GM10248 (cell line): Measurements from ENCODE around the gene TFPT.

Experiments used
- CTCF ChIA-PET: fragments of 300-600 bp; sonication (Branson Sonifier 250); formaldehyde crosslinking; extraction: SDS; loops from one replicate; lab custom pipeline; 2021; ENCODE audit warnings: antibody characterized with exemption; lab: Yijun Ruan, JAX
- POLR2A ChIA-PET: fragments of 350-650 bp; sonication (Branson Sonifier 250); formaldehyde crosslinking; extraction: SDS; loops from one replicate; lab custom pipeline; 2020; ENCODE audit warnings: antibody characterized with exemption; lab: Yijun Ruan, JAX
- DNase-seq: peaks from one replicate; pipeline ENCODE4 v3.0.0; 2012; ENCODE audit errors: extremely low spot score
- TF ChIP-seq, protein P1 (sequence below): IDR thresholded peaks from 2 replicates; pipeline ENCODE4 v1.5.1; 2012; ENCODE audit warnings: mild to moderate bottlenecking, low read depth; ENCODE audit errors: extremely low read depth, missing control alignments, control extremely low read depth

Gene TFPT

DNA sequence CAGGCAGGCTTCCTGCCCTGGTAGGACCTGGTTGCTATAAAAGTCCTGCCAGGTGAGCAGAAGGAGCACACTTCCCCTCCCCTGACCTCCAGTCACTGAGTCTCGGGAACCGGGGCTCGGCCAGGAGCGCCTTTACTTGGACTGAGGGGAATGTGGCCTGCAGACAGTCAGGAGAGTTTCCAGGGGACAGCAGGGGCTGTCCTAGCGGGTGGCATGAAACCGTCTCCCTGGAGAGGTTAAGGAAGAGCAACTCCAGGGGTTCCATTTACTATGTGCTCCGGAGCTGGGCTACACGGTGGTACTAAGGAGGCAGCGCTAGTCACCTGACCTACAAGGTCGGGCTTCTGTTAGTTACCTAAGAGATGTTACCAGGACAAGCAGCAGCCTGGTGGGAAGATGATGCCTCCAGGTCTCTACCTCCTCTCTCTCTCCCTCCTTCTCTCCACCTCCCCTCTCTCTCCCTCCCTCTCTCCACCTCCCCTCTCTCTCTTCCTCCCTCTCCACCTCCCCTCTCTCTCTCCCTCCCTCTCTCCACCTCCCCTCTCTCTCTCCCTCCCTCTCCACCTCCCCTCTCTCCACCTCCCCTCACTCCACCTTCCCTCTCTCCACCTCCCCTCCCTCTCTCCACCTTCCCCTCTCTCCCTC lies 18.0 kb upstream of the TFPT start:
- ChIA-PET CTCF (no interaction called here), POLR2A (no interaction called here)
- TF ChIP-seq, protein P1, sequence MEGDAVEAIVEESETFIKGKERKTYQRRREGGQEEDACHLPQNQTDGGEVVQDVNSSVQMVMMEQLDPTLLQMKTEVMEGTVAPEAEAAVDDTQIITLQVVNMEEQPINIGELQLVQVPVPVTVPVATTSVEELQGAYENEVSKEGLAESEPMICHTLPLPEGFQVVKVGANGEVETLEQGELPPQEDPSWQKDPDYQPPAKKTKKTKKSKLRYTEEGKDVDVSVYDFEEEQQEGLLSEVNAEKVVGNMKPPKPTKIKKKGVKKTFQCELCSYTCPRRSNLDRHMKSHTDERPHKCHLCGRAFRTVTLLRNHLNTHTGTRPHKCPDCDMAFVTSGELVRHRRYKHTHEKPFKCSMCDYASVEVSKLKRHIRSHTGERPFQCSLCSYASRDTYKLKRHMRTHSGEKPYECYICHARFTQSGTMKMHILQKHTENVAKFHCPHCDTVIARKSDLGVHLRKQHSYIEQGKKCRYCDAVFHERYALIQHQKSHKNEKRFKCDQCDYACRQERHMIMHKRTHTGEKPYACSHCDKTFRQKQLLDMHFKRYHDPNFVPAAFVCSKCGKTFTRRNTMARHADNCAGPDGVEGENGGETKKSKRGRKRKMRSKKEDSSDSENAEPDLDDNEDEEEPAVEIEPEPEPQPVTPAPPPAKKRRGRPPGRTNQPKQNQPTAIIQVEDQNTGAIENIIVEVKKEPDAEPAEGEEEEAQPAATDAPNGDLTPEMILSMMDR: no peak
- DNase-seq: no peak

DNA sequence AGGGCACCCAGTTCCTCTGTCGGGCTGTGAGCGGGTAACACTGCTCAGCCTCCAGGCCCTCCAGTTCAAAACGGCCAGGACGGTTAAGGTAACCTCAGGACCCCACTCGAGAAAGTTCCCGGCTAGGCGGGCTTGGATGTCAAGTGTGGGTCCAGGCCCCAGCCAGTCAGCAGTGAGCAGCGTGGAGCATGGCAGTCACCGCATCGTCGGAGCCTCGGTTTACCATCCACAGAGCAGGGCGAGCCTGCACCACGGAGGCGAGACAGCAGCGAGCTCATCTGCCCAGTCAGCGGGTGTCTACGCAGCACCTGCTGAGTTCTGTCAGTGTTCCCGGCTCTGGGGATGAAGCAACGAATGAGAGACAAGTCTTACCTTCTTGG lies 14.2 kb upstream of the TFPT start:
- TF ChIP-seq, protein P1: no peak
- DNase-seq: no peak
- ChIA-PET CTCF (no interaction called here), POLR2A (no interaction called here)

DNA sequence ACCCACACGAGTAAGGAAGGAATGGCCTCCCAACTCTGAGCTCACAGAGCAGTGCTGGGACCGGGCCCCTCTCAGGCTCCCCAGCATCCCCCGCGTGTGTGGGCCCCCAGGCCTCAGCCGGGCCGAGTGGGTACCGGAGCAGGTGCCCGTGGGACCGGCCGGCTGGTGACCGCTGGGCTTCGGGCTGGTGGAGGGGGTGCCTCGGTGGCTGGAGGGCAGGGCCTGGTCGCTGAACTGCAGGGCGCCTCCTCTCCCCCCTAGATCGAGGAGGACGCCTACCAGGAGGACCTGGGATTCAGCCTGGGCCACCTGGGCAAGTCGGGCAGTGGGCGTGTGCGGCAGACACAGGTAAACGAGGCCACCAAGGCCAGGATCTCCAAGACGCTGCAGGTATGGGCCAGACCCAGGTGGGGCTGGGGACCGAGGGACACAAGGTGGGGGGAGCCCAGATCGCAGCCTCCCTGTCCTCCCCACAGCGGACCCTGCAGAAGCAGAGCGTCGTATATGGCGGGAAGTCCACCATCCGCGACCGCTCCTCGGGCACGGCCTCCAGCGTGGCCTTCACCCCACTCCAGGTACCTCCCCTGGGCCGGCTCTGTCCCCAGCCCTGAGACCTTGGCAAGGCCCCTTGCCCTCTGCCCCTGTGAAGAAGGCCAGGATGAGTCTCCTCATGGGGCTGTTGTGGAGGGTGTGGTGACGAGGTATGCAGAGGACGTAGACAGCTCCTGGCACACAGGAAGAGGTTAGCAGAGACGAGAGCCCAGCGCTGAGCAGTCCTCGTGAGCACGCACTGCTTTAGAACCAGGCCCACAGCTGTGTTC lies 13.5 kb upstream of the TFPT start:
- no peak for DNase-seq
- CTCF ChIA-PET: interaction anchor here (1.0 kb wide), 1 partner anchor 8 kb away, joined by 3 read pairs; the partner anchor contains the start of gene CNOT3
- TF ChIP-seq, protein P1: no peak
- POLR2A ChIA-PET: no interaction called here

DNA sequence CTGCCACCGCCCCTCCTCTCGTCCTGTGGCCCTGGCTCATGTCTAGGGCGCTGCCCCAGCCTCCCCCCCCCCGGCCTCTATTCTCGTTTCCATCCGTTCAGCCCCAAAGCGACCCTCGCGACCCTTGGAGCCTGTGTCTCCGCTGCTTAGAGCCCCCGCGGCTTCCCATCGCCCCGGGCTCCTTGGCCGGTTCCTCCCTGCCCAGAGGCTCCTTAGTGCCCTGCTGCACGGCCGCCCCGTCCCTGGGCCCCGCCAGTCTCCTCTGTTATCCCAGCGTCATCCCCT lies 12.9 kb upstream of the TFPT start:
- CTCF ChIA-PET: interaction anchor here (1.0 kb wide), 1 partner anchor 9 kb away, joined by 3 read pairs; the partner anchor contains the start of gene CNOT3
- no peak for DNase-seq

DNA sequence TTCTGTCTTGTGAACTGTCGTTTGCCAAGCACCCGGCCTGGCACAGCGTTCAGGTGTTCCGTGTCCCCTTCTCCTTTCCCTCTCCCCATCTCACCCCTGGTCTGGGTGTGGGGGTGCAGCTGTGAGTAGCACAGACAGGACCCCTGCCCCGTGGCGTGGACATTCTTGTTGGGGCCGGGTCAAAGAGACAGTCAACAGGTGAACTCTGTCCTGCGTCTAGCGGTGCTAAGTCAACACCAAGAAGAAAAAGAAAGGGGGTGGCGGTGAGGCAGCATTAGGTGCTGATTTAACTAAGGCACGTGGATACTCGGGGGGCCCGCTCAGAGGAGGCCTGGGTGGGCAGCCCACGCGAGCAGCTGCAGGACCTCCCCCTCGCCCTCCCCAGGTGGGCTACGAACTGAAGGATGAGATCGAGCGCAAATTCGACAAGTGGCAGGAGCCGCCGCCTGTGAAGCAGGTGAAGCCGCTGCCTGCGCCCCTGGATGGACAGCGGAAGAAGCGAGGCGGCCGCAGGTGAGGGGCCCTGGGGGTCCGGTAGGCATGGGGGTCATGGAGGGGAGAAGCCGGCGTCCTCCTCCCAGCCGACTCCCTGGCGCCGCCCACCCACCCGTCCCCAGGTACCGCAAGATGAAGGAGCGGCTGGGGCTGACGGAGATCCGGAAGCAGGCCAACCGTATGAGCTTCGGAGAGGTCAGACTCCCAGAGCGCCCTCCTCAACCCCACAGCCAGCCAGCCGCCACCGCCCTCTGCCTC lies 12.4 kb upstream of the TFPT start:
- ChIA-PET POLR2A (no interaction called here), CTCF (interaction anchor here (1.0 kb wide), 1 partner anchor 9 kb away, joined by 3 read pairs; the partner anchor contains the start of gene CNOT3)
- no peak for DNase-seq
- TF ChIP-seq, protein P1: no peak

More for the DNA sequence above, 12.9 kb upstream of the TFPT start:
- TF ChIP-seq, protein P1: no peak
- POLR2A ChIA-PET: no interaction called here

DNA sequence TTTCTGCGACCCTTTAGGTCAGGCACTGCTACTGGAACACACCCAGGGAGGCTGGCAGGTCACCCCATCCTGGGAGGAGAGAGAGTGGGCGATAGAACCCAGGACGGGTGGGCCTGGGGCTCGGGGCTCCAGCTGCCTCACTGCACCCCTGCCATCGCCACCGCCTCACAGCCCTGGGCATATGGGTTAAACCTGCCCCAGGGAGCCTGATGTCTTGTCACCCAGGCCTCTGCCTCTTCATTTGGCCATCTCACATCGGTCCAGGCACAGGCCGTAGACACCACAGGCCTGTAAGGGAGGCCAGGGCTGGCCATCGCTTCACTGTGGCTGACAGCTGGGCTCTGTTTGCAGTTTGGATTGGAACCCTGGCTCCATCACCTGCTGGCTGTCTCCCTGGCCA lies 10.3 kb upstream of the TFPT start:
- no peak for DNase-seq
- TF ChIP-seq, protein P1: no peak
- ChIA-PET POLR2A (no interaction called here), CTCF (no interaction called here)
